A549 treated with CORT108297 at 1 μM for 4 hours (cell line): ENCODE data around the gene TAF11L7. TPM values are rescaled to one million over a fixed set of nuclear protein-coding genes. Genes with fewer than 3 reads are reported as not detected.

Experiments
- total RNA-seq: library from RNA; stranded (reverse); fragments of 200-300 nt; extraction: Qiagen RNA extraction; gene quantifications from 5 replicates; pipeline ENCODE4 v1.2.3, GENCODE V29; 2022

TAF11L7 gene
- not detected in 5 replicates for total RNA-seq

DNA sequence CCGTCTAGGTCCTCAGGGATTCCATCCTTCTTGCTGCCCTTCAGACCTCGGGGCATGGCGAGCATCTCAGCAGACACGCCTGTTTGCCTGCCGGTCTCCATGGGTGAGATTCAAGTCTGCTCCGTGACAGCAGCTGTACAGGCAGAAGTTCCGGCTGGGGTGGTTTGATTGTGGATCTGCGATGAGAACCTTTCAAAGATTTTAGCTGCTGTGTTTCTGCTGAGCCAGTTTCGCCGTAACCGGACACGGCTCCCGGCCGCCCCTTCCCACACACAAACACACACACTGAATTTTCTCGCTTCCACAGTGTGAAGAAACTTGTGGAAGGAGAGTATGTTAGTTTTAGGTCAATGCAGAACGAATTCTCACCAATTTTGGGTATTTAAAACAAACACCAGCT lies at the start of gene TAF11L7:
Gene TAF11L7 (minus strand): TSS at position 101 of the 400 bp plus-strand sequence.

DNA sequence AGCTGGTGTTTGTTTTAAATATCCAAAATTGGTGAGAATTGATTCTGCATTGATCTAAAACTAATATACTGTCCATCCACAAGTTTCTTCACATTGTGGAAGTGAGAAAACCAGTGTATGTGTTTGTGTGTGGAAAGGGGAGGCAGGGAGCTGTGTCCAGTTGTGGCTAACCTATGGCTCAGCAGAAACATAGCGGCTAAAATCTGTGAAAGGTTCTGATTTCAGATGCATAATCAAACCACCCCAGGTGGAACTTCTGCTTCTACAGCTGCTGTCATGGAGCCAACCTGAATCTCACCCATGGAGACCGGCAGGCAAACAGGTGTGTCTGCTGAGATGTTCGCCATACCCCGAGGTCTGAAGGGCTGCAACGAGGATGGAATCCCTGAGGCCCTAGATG lies 48.6 kb upstream of the TAF11L7 start, which contains the start of gene TAF11L14:
Gene TAF11L14 (plus strand): TSS at position 301 of the 400 bp plus-strand sequence.

DNA sequence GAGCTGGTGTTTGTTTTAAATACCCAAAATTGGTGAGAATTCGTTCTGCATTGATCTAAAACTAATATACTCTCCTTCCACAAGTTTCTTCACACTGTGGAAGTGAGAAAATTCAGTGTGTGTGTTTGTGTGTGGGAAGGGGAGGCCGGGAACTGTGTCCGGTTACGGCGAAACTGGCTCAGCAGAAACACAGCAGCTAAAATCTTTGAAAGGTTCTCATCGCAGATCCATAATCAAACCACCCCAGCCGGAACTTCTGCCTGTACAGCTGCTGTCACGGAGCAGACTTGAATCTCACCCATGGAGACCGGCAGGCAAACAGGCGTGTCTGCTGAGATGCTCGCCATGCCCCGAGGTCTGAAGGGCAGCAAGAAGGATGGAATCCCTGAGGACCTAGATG lies 46.2 kb upstream of the TAF11L7 start, which contains the start of gene TAF11L13:
Gene TAF11L13 (plus strand): TSS at position 301 of the 400 bp plus-strand sequence.

DNA sequence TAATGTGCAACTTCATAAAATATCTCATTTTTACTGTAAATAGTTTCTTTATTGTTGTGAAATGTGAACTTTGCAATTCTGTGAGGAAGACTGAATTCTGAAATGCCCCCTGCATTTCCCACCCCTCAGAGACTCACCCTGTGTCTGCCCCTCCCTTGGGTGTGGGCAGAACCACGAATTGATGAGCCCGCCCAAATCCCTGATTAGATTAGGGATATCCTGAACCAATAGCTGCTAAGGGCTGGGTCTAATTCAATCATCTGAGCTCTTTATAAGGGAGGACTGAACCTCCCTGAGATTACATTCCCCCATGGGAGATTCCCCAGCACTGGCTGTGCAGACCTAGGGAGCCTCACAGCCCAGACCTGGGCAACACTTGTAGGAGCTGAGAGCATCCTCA lies 24.5 kb upstream of the TAF11L7 start, which contains the start of gene TAF11L12:
Gene TAF11L12 (plus strand): TSS at position 301 of the 400 bp plus-strand sequence.

DNA sequence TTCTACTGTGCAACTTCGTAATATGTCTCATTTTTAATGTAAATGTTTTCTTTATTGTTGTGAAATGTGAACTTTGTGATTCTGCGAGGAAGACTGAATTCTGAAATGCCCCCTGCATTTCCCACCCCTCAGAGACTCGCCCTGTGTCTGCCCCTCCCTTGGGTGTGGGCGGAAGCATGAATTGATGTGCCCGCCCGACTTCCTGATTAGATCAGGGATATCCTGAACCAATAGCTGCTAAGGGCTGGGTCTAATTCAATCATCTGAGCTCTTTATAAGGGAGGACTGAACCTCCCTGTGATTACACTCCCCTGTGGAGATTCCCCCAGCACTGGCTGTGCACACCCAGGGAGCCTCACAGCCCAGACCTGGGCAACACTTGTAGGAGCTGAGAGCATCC lies 18.3 kb upstream of the TAF11L7 start, which contains the start of gene TAF11L11:
Gene TAF11L11 (plus strand): TSS at position 304 of the 400 bp plus-strand sequence.

DNA sequence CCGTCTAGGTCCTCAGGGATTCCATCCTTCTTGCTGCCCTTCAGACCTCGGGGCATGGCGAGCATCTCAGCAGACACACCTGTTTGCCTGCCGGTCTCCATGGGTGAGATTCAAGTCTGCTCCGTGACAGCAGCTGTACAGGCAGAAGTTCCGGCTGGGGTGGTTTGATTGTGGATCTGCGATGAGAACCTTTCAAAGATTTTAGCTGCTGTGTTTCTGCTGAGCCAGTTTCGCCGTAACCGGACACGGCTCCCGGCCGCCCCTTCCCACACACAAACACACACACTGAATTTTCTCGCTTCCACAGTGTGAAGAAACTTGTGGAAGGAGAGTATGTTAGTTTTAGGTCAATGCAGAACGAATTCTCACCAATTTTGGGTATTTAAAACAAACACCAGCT lies 12.2 kb upstream of the TAF11L7 start, which contains the start of gene TAF11L10:
Gene TAF11L10 (minus strand): TSS at position 101 of the 400 bp plus-strand sequence.

DNA sequence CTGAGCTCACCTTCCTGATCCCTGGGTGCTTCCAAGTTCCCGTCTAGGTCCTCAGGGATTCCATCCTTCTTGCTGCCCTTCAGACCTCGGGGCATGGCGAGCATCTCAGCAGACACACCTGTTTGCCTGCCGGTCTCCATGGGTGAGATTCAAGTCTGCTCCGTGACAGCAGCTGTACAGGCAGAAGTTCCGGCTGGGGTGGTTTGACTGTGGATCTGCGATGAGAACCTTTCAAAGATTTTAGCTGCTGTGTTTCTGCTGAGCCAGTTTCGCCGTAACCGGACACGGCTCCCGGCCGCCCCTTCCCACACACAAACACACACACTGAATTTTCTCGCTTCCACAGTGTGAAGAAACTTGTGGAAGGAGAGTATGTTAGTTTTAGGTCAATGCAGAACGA lies 8.7 kb upstream of the TAF11L7 start, which contains the start of gene TAF11L9:
Gene TAF11L9 (minus strand): TSS at position 140 of the 400 bp plus-strand sequence.

DNA sequence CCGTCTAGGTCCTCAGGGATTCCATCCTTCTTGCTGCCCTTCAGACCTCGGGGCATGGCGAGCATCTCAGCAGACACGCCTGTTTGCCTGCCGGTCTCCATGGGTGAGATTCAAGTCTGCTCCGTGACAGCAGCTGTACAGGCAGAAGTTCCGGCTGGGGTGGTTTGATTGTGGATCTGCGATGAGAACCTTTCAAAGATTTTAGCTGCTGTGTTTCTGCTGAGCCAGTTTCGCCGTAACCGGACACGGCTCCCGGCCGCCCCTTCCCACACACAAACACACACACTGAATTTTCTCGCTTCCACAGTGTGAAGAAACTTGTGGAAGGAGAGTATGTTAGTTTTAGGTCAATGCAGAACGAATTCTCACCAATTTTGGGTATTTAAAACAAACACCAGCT lies 5.3 kb upstream of the TAF11L7 start, which contains the start of gene TAF11L8:
Gene TAF11L8 (minus strand): TSS at position 101 of the 400 bp plus-strand sequence.

Other genes with a start within 250 kb of the TAF11L7 start
- gene TAF11L2, start 87.5 kb downstream of the TAF11L7 start, total RNA-seq = not detected in 5 replicates
- not detected in 5 replicates for gene TAF11L3, start 67.4 kb downstream of the TAF11L7 start, total RNA-seq
- gene TAF11L4, start 64.0 kb downstream of the TAF11L7 start, total RNA-seq = not detected in 5 replicates
- gene TAF11L5, start 60.5 kb downstream of the TAF11L7 start, total RNA-seq = not detected in 5 replicates
- gene TAF11L6, start 57.1 kb downstream of the TAF11L7 start, total RNA-seq = not detected in 5 replicates
- gene TAF11L8, start 5.2 kb upstream of the TAF11L7 start, total RNA-seq = not detected in 5 replicates
- not detected in 5 replicates for gene TAF11L9, start 8.6 kb upstream of the TAF11L7 start, total RNA-seq
- gene TAF11L10, start 12.1 kb upstream of the TAF11L7 start, total RNA-seq = not detected in 5 replicates
- 0.13 to 0.36 TPM (median 0.21 TPM) in 5 replicates for gene TAF11L11, start 18.4 kb upstream of the TAF11L7 start, total RNA-seq
- 0.11 TPM in 2 of 5 replicates, not detected in the others for gene TAF11L12, start 24.6 kb upstream of the TAF11L7 start, total RNA-seq
- not detected in 5 replicates for gene TAF11L13, start 46.3 kb upstream of the TAF11L7 start, total RNA-seq
- not detected in 5 replicates for gene TAF11L14, start 48.7 kb upstream of the TAF11L7 start, total RNA-seq